GM21526 (cell line): ENCODE data around the gene NCS1.

Experiments
- ATAC-seq: cut with Tn5 transposase; IDR thresholded peaks from one replicate; pipeline ENCODE4 v1.9.1; 2021; ENCODE audit warnings: moderate library complexity; ENCODE audit not compliant: unreplicated experiment, low FRiP score

The NCS1 gene

GRCh38 chr9:130284690-130285089 lies 112.5 kb downstream of the NCS1 start:
- ATAC-seq: no peak

- no peak for ATAC-seq
Measured at GRCh38 chr9:130285271-130285670, 113.1 kb downstream of the NCS1 start.

GRCh38 chr9:130286072-130286770 lies 114.0 kb downstream of the NCS1 start:
- no peak for ATAC-seq
